Kidney (tissue), 14 donors: Measurements from ENCODE around the gene LAIR2. TPM values are rescaled to one million over a fixed set of nuclear protein-coding genes. Genes with fewer than 3 reads are reported as not detected.

Experiments used
- DNase-seq, 5 donors: peaks; one replicate each; pipeline ENCODE4 v3.0.0-alpha.2; 2013 to 2020
- FAIRE-seq: peaks from 2 replicates; lab custom pipeline; 2012; peaks lifted over from hg19 to GRCh38; lab: Jason Lieb, UNC
- H3K27ac ChIP-seq, 2 donors: one replicate each; pipeline ENCODE4 v1.7.0; 2013; ENCODE audit warnings: low read depth in 2 of 2, low read length in 2 of 2, inconsistent platforms in 1 of 2
- H3K27me3 ChIP-seq: one replicate; pipeline ENCODE4 v1.7.1; 2013; ENCODE audit warnings: low read length, inconsistent platforms; ENCODE audit not compliant: control insufficient read depth, insufficient read depth
- H3K36me3 ChIP-seq, 3 donors: one replicate each; pipeline versions ENCODE4 v1.7.0 to v1.7.1; 2013; ENCODE audit warnings: low read length in 3 of 3, control low read depth in 1 of 3, inconsistent platforms in 1 of 3; ENCODE audit not compliant: insufficient read depth in 3 of 3, control insufficient read depth in 2 of 3
- H3K4me1 ChIP-seq, 3 donors: one replicate each; pipeline versions ENCODE4 v1.7.0 to v1.7.1; 2013; ENCODE audit warnings: low read length in 3 of 3, inconsistent platforms in 1 of 3, low read depth in 1 of 3; ENCODE audit not compliant: control insufficient read depth in 2 of 3, insufficient read depth in 2 of 3
- H3K4me3 ChIP-seq, 3 donors: one replicate each; pipeline versions ENCODE4 v1.7.0 to v1.8.1; 2013; ENCODE audit warnings: low read length in 3 of 3, control low read depth in 1 of 3, inconsistent platforms in 1 of 3
- H3K9ac ChIP-seq, 3 donors: one replicate each; pipeline versions ENCODE4 v1.7.0 to v1.7.1; 2013; ENCODE audit warnings: low read length in 3 of 3, control low read depth in 1 of 3, inconsistent platforms in 1 of 3
- H3K9me3 ChIP-seq, 3 donors: one replicate each; pipeline versions ENCODE4 v1.7.0 to v1.7.1; 2013; ENCODE audit warnings: low read length in 3 of 3, control low read depth in 1 of 3, inconsistent platforms in 1 of 3; ENCODE audit not compliant: control insufficient read depth in 2 of 3, insufficient read depth in 1 of 3
- intact Hi-C: fragments of 100-400 bp; cut with DNase I; formaldehyde crosslinking; loops from one replicate; pipeline ENCODE4 v1.11.1; 2022
- polyA plus RNA-seq: library from polyadenylated mRNA; stranded (reverse); fragments of 350-450 nt; fragmentation: Illumina TruSeq; extraction: RNeasy Lipid Tissue Mini Kit (QIAGEN cat#74804); gene quantifications from one replicate; pipeline ENCODE4 v1.2.3, GENCODE V29; 2014; ENCODE audit warnings: low read depth, low replicate concordance; ENCODE audit not compliant: insufficient read depth
- total RNA-seq: library from RNA; stranded (reverse); fragmentation: NEBNext Ultra II Directional; extraction: Animal tissue kit (Norgen Biotek cat#: 25700); gene quantifications from one replicate; pipeline ENCODE4 v1.2.1, GENCODE V29; 2021
- TF ChIP-seq, protein P1 (sequence below): IDR thresholded peaks from 3 replicates; pipeline ENCODE4 v1.5.1; 2012; ENCODE audit warnings: mild to moderate bottlenecking, moderate library complexity, borderline replicate concordance; ENCODE audit not compliant: insufficient read depth; ENCODE audit errors: extremely low read depth
- donor health status: control.
- donor health status: control.
- donor health status: control.
- donor health status: control.
- donor health status: control.
- donor health status: DM: yes; HTN: yes; CAD: no.
- donor health status: Normal renal cell carcinoma (clear cell type).

The LAIR2 gene
- total and polyA plus RNA-seq, 2 donors from 2014 or later: not detected

DNA sequence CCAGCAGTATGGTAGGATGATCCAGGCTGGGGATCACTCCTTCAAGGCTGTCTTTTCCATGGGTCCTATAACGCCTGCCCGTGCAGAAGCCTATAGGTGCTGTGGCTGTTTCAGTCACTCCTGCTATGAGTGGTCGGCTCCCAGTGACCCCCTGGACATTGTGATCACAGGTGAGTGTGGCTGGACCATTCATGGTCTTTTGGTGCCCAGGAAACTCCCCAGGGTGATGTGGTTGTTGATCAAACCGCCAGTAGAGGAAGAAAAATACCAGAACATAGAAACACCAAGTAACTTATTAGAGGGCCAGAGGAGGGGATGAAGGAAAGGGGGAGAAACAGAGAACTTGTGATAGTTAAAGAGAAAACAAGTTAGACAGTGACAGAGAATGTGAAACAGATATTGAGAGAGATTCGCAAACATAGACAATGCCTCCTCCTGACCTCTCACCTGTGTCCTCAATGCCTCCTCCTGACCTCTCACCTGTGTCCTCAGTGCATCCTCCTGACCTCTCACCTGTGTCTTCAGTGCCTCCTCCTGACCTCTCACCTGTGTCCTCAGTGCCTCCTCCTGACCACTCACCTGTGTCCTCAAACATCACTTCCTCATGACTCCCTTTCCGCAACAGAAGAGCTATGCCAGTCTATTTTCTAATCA is 19.4 kb downstream of the LAIR2 start:
- TF ChIP-seq, protein P1, sequence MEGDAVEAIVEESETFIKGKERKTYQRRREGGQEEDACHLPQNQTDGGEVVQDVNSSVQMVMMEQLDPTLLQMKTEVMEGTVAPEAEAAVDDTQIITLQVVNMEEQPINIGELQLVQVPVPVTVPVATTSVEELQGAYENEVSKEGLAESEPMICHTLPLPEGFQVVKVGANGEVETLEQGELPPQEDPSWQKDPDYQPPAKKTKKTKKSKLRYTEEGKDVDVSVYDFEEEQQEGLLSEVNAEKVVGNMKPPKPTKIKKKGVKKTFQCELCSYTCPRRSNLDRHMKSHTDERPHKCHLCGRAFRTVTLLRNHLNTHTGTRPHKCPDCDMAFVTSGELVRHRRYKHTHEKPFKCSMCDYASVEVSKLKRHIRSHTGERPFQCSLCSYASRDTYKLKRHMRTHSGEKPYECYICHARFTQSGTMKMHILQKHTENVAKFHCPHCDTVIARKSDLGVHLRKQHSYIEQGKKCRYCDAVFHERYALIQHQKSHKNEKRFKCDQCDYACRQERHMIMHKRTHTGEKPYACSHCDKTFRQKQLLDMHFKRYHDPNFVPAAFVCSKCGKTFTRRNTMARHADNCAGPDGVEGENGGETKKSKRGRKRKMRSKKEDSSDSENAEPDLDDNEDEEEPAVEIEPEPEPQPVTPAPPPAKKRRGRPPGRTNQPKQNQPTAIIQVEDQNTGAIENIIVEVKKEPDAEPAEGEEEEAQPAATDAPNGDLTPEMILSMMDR: no peak
- DNase-seq (no peak), FAIRE-seq (no peak)
- Histone ChIP-seq H3K27me3 (no peaks in the 10 kb centered on the region), H3K4me1 (no peaks in the 10 kb centered on the region), H3K9ac (no peak overlapping the region), H3K36me3 (no peaks in the 10 kb centered on the region), H3K27ac (no peak overlapping the region), H3K4me3 (no peak overlapping the region), H3K9me3 (no peaks in the 10 kb centered on the region)
- intact Hi-C loops: no loop called here

DNA sequence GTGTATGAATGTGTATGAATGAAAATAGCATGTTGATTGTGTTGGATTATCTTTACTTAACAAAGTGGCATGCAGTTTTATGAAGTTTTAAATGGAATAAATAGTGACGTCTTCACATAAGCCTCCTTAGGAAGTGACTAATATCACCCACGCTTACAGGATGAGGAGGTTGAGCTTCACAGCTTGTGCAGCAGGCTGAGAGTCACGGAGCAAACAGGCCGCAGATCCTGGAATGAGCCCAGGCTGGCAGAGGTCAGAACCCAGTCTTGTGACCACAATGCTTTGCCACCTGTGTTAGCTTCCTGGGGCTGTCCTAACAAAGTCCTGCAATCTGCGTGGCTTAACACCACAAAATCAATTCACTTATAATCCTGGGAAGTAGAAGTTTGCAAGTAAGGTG is 20.8 kb downstream of the LAIR2 start:
- intact Hi-C loops: no loop called here
- no peak for FAIRE-seq
- Histone ChIP-seq H3K9ac (no peak overlapping the region), H3K27me3 (no peaks in the 10 kb centered on the region), H3K4me3 (no peak overlapping the region), H3K36me3 (no peaks in the 10 kb centered on the region), H3K27ac (no peak overlapping the region), H3K4me1 (no peaks in the 10 kb centered on the region), H3K9me3 (no peaks in the 10 kb centered on the region)
- TF ChIP-seq, protein P1: no peak
- no peak for DNase-seq

DNA sequence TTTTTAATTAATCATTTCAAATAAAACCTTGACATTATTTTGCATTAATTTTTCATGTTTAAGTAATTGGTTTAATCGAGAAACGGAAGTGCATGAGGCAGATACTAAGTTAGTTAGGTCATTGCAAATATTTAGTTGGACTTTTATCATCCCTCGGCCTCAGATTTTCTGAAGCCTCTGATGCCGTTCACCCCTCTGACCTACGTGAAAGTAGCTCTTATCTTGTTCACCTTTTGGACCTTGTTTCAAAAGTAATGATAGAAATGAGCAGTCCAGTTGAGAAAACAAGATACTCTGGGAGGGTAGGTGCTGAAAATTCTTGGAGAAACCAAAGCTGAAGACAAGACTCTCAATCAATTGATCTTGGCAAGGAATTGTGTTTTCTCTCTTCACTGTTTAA is 23.0 kb downstream of the LAIR2 start:
- Histone ChIP-seq H3K27ac (no peak overlapping the region), H3K4me1 (no peaks in the 10 kb centered on the region), H3K4me3 (no peak overlapping the region), H3K27me3 (no peaks in the 10 kb centered on the region), H3K9ac (no peak overlapping the region), H3K9me3 (no peaks in the 10 kb centered on the region), H3K36me3 (no peaks in the 10 kb centered on the region)
- intact Hi-C loops: no loop called here
- DNase-seq (no peak), FAIRE-seq (no peak)
- TF ChIP-seq, protein P1: no peak

DNA sequence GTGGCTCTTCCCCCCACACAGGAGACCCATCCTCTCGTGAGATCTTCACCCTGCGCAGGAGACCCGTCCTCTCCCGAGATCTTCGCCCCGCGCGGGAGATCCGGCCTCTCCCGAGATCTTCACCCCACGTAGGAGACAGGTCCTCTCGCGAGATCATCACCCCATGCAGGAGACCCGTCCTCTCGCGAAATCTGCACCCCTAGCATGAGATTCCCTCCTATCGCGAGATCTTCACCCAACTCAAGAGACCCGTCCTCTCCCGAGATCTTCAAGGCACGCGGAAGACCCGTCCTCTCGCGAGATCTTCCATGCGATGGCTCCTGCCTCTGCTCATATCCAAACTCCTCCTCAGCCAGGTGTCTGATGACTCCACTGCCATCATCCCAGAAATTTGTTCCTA is 24.3 kb downstream of the LAIR2 start:
- FAIRE-seq (no peak), DNase-seq (no peak)
- Histone ChIP-seq H3K4me3 (no peak overlapping the region), H3K27ac (no peak overlapping the region), H3K9me3 (no peaks in the 10 kb centered on the region), H3K4me1 (no peaks in the 10 kb centered on the region), H3K36me3 (no peaks in the 10 kb centered on the region), H3K27me3 (no peaks in the 10 kb centered on the region), H3K9ac (no peak overlapping the region)
- TF ChIP-seq, protein P1: no peak
- intact Hi-C loops: no loop called here
